ENCODE data around the gene NUMA1.

The NUMA1 gene

DNA sequence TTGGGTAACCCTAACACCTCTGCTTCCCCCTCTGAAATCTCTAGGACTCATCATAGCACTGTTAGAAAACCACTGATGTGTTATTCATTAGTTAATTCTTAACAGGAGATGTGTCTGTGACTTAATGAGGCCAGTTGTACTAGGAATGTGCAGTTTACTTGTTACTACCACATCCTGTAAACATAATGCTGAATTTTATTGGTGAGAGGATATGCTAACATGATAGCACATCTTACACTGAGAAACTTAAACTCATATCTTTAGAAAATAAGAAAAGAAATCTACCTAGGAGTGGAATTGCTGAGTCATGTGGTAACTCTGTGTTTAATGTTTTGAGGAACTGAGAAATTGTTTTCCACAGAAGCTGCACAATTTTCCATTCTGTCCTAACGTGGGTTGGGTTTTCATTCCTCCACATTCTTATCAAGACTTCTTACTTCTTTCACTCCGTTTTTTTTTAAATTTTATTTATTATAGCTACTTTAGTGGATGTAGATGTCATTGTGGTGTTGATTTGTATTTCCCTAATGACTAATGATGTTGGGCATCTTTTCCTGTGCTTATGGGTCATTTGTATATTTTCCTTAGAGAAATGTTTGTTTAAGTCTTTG is 117.8 kb downstream of the NUMA1 start:
- DNase-seq, result no peak

GRCh38 chr11:71955898-71956456 is 124.4 kb downstream of the NUMA1 start:
- DNase-seq, result no peak

Data from activated CD8-positive, alpha-beta memory T cell treated with anti-CD3 and anti-CD28 coated beads for 24 hours (primary cell).